NK-92 (cell line): ENCODE measurements around the gene MRTO4.
"Not testable (repeated sequence)": the region's sequence is repeated elsewhere in the genome, so short reads cannot be mapped to it uniquely, and the experiment has no call there.

Source experiments
- DNase-seq: peaks from one replicate; lab custom pipeline; 2025; ENCODE audit not compliant: unreplicated experiment; lab: John Stamatoyannopoulos, UW

Gene MRTO4

GRCh38 chr1:19269427-19270342 is 18.1 kb downstream of the MRTO4 start:
- DNase-seq, result not testable (repeated sequence)

DNA sequence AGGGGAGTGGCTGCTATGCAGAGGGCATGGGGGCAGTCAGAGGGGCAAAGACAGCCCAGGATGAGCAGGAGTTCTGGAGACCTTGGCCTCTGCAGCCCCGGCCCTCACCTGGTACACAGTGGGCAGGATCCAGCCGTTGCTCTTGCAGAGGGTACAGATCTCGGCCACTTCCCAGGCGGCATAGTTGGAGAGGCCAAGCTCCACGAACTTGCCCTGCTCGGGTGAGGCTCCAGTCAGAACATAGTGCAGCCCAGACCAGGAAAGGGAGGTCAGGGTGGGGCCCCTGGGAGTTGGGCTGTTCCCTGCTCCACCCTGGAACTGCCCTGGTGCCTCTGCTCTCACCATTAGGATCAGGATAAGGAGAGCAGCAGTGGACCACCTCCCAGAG is 18.7 kb downstream of the MRTO4 start:
- not testable (repeated sequence) for DNase-seq

GRCh38 chr1:19272064-19272463 is 20.5 kb downstream of the MRTO4 start:
- DNase-seq, result no peak

GRCh38 chr1:19273106-19273843 is 21.7 kb downstream of the MRTO4 start:
- no peak for DNase-seq

DNA sequence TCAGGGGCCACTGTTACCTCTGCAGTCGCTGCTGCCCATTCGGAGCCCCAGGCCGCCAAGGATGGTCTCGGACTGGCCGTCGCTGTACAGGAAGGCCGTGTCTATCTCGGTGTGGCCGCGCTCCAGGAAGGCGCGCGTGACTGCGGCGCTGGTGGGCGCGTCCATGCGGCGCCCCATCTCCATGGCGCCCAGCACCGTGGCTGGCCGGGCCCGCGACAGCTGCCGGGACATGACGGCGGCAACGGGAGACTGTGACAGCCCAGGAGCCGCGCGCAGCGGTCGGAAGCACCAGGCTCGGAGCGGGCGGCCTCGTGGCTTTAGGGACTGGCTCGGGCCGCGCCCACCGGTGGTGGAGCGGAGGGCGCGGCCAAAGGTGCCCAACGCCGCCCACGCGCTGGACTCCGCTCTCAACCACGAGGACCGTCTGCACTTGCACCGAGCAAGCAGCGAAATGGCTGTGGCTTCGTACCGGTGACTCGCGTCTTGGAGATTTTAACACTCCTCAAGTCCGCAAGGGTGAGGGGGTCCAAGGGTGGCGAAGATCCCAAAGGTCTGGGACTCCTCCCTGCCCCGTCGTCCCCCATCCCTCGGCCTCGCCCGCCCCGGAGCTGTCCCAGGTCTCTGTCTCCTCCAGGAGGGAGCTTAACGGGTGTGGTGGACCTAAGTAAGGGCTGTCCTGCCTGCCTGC is 22.4 kb downstream of the MRTO4 start:
- DNase-seq, result not testable (repeated sequence)

- DNase-seq, result no peak
Measured at GRCh38 chr1:19274636-19275035, 23.0 kb downstream of the MRTO4 start.

DNA sequence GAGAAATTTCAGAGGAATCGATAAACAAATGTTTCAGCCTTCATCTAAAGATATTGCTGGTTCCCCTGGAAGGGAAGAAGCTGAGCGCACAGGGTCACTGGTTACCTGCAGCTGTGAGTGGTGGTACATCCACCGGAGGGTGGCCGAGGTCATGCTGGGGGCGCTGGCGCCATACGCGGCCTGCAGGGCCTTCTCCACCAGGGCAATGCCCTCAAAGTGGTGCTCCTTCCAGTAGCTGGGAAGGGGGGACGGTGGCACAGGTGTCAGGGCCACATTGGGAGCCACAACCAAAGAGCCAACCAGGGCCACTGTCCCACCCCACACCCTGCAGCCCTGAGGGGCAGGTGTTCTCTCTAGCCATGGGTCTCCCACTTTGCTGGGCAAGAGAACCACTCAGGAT is 32.3 kb downstream of the MRTO4 start:
- DNase-seq, result no peak

DNA sequence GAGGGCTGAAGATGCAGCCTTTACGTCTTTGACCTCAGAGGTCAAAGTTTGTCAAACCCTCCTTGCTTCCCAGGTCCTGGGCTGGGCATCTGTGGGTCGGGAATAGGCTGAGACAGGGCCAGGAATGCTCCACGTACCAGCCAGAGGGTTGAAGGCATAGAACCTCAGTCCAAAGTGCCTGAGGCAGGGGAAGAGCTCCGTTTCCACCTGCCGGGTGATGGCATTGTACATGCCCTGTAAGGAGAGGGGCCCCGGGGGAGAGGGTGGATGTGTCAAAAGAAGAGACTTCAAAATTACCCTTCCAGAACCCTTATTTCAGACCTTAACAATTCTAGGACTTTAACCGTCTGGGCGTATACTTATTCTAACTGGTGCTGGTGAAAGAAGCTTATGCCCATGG is 33.3 kb downstream of the MRTO4 start:
- DNase-seq, result no peak

DNA sequence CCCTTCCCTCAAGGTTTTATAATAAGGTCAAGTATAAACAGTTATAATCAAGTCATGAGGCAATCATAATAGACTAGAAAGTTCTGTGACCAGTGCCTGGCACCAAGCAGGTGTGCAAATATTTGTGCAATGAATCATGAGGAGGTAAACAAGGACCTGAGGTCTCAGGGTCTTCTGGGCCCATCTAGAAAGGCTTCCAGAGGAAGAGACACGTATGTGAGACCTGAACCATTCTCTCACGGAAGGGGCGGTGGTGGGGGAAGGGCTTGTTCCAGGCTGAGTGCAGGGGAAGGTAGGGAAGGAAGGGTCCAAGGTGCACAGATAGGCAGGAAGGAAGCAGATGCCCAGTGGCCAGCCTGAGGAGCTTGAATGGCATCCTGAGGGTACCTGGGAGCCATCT is 33.8 kb downstream of the MRTO4 start:
- DNase-seq, result not testable (repeated sequence)

DNA sequence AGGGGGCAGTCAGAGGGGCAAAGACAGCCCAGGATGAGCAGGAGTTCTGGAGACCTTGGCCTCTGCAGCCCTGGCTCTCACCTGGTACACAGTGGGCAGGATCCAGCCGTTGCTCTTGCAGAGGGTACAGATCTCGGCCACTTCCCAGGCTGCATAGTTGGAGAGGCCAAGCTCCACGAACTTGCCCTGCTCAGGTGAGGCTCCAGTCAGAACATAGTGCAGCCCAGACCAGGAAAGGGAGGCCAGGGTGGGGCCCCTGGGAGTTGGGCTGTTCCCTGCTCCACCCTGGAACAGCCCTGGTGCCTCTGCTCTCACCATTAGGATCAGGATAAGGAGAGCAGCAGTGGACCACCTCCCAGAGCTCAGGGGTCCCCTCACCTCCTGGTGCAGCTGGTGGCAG is 34.2 kb downstream of the MRTO4 start:
- DNase-seq, result not testable (repeated sequence)

DNA sequence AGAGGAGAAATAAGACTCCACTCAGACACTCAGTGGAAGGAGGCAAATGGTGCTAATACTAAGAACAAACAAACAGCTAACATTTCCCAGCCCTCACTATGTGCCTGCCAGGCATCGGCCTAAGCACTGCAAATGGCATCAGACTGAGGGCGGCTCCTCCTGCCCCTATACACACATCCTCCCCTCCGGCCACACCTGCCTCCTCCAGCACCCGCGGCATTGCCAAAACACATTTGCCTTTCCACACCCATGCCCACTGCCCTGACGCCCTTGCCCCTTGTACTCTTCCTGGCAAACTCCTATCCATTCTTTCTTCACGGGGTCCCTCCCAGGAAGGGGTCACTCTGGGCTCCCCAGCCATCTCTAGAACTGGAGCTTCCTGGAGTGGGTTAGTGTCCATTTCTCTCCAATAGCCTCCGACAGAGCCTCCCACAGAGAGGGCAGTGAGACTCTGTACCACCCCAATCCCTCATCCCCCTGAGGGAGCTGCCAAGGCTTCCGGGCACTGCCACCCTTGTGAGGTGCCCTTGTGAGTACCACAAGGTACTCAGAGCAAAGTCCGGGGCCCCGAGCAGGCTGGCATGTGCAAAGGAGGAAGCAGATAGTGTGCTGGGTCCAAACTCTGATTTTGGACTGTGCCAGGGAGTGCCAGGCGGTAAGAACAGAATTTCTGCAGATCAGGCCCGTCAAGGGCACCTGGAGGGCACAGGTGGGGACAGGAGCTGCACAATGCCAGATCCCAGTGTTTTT is 36.0 kb downstream of the MRTO4 start:
- no peak for DNase-seq

- DNase-seq, result not testable (repeated sequence)
Measured at GRCh38 chr1:19288324-19289241, 37.0 kb downstream of the MRTO4 start, which contains the start of gene AKR7A3. Gene AKR7A3 (minus strand): TSS chr1:19288770. CDS start chr1:19288709, 61 bp downstream.

DNA sequence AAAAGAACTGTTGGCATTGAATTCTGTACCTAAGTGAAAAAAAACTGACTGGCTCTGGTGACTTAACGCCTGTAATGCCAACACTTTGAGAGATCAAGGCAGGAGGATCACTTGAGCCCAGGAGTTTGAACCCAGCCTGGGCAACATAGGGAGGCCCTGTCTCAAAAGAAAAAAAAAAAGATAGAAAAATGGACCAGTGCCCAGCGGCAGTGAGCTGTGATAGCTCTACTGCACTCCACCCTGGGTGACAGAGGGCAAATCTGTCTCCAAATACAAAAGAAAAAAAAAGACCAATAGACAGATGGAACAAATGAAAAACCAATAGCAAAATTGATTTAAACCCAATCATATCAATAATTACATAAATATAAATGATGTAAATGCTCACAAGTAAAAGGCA is 37.6 kb downstream of the MRTO4 start:
- no peak for DNase-seq

DNA sequence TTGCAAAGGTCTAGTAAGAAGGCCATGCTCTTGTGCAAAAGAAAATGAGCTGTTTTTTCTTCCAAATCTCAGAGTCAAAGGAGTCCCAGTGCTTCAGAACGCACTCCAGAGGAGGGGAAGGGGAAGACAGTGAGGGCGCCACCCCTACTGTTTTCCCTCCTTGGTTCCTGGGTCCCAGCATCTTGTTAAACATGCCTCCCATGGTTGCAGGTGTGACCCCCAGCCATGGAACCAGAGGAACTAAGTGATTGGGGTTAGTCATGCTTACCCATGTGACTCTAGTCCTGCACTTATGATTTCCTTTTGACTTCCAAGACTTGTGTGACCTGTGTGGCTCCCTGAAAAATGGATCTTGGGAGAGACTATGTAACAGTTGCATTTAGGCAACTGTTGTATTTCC is 43.0 kb downstream of the MRTO4 start:
- DNase-seq, result no peak

DNA sequence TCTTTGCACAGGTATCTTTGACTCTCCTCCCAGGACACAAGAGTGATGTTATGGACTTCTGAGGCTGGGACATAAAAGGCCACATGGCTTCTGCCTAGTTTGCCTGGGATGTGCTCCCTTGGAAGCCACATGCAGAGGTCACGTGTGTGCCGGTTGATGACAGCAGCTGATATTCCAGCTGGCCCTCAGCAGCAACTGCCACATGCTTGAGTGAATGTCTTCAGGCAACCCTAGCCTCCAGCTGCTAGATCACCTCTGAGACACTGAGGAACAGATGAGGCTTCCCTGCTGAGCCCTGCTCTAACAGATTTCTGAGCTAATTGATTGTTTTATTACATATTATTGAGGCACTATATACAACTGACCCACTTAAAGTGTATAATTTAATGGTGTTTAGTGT is 48.6 kb downstream of the MRTO4 start:
- no peak for DNase-seq

- DNase-seq, result not testable (repeated sequence)
Measured at GRCh38 chr1:19304081-19304480, 52.5 kb downstream of the MRTO4 start.

DNA sequence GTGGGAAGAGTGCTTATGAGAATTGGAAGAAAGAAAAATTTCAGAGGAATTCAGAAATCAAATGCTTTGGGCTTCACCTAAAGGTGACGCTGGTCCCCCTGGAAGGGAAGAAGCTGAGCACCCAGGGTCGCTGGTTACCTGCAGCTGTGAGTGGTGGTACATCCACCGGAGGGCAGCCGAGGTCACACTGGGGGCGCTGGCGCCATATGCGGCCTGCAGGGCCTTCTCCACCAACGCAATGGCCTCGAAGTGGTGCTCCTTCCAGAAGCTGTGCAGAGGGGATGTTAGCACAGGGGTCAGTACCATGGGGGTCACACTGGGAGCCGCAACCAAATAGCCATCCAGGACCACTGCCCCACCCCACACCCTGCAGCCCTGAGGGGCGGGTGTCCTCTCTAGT is 54.3 kb downstream of the MRTO4 start:
- DNase-seq, result no peak

- DNase-seq, result no peak
Measured at GRCh38 chr1:19306941-19307340, 55.3 kb downstream of the MRTO4 start.

DNA sequence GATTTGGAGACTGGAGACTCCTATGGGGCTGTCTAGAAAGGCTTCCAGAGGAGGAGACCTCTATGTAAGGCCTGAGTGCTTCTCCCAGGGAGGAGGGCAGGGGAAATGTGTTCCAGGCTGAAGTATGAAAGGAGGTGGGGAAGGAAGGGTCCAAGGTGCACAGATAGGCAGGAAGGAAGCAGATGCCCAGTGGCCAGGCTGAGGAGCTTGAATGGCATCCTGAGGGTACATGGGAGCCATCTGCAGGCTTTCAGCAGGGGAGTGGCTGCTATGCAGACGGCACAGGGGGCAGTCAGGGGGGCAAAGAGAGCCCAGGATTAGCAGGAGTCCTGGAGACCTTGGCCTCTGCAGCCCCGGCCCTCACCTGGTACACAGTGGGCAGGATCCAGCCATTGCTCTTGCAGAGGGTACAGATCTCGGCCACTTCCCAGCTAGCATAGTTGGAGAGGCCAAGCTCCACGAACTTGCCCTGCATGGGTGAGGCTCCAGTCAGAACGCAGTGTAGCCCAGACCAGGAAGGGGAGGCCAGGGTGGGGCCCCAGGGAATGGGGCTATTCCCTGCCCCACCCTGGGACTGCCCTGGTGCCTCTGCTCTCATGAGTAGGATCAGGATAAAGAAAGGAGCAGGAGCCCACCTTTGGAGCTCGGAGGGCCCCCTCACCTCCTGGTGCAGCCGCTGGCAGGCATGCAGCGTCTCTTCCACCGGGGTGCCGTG is 56.3 kb downstream of the MRTO4 start:
- DNase-seq, result no peak
